ENCODE data around the gene RTL10. TPM values are rescaled to one million over a fixed set of nuclear protein-coding genes. Genes with fewer than 3 reads are reported as not detected.

RTL10 gene
- total RNA-seq, 1 donor from 2014 or later = 20.5 TPM

- no peak overlapping the region for H3K27ac ChIP-seq
- DNase-seq (peak; percentile 50), ATAC-seq (no peak)
- H3K4me3 ChIP-seq = no peak overlapping the region
- H3K27me3 ChIP-seq = no peaks in the 10 kb centered on the region
- intact Hi-C loops (cut with DNase I) = no loop called here
- TF ChIP-seq CTCF (IDR thresholded peaks at IDR 0.05) = no peak
- H3K9me3 ChIP-seq = no peaks in the 10 kb centered on the region
- peaks cover 27% of the 10 kb centered on the region for H3K4me1 ChIP-seq
- no peaks in the 10 kb centered on the region for H3K36me3 ChIP-seq
These were observed 17.4 kb upstream of the RTL10 start for GRCh38 chr22:19871845-19872778.

- Histone ChIP-seq H3K27ac (no peak overlapping the region), H3K9me3 (no peaks in the 10 kb centered on the region), H3K4me3 (no peak overlapping the region), H3K27me3 (no peaks in the 10 kb centered on the region), H3K36me3 (no peaks in the 10 kb centered on the region), H3K4me1 (peaks cover 27% of the 10 kb centered on the region)
- DNase-seq (peak; percentile 56), ATAC-seq (no peak)
- no peak for TF ChIP-seq CTCF (IDR thresholded peaks at IDR 0.05)
- intact Hi-C loops (cut with DNase I) = no loop called here
These were observed 16.6 kb upstream of the RTL10 start for GRCh38 chr22:19871023-19871844.

- ATAC-seq (no peak), DNase-seq (peak; percentile 53)
- Histone ChIP-seq H3K4me3 (no peak overlapping the region), H3K27ac (no peak overlapping the region), H3K4me1 (peaks cover 25% of the 10 kb centered on the region), H3K36me3 (no peaks in the 10 kb centered on the region), H3K9me3 (no peaks in the 10 kb centered on the region), H3K27me3 (no peaks in the 10 kb centered on the region)
- intact Hi-C loops (cut with DNase I) = no loop called here
- no peak for TF ChIP-seq CTCF (IDR thresholded peaks at IDR 0.05)
These were observed 15.7 kb upstream of the RTL10 start for GRCh38 chr22:19870153-19871022.

GRCh38 chr22:19869497-19870152, 15.0 kb upstream of the RTL10 start:
- DNase-seq = peak; percentile 48
- ATAC-seq = no peak
- peaks cover 17% of the 10 kb centered on the region for H3K4me1 ChIP-seq
- no peaks in the 10 kb centered on the region for H3K36me3 ChIP-seq
- no peaks in the 10 kb centered on the region for H3K27me3 ChIP-seq
- intact Hi-C loops (cut with DNase I) = no loop called here
- H3K27ac ChIP-seq = no peak overlapping the region
- no peak overlapping the region for H3K4me3 ChIP-seq
- no peaks in the 10 kb centered on the region for H3K9me3 ChIP-seq
- TF ChIP-seq CTCF (IDR thresholded peaks at IDR 0.05) = no peak

Data from upper lobe of right lung (tissue), 1 donor.